Common myeloid progenitor, CD34-positive (primary cell): ENCODE results near the gene FHIT.

Experiments used
- CTCF ChIA-PET: fragments of 350-600 bp; sonication (Branson Sonifier 250); formaldehyde crosslinking; loops from one replicate; lab custom pipeline; 2021; ENCODE audit warnings: antibody characterized with exemption; lab: Charles Lee
- POLR2A ChIA-PET: fragments of 350-600 bp; sonication (Branson Sonifier 250); formaldehyde crosslinking; loops from one replicate; lab custom pipeline; 2021; ENCODE audit warnings: antibody characterized with exemption; lab: Charles Lee
- DNase-seq, 3 donors: peaks; one replicate each; pipeline versions ENCODE4 v3.0.0 to v3.0.0-alpha.2; 2013
- H3K27ac ChIP-seq, 2 experiments: 1 replicate in 1 of 2; 2 replicates in 1 of 2; pipeline ENCODE4 v1.7.0; 2013; ENCODE audit warnings: inconsistent platforms in 2 of 2, low read length in 2 of 2, mild to moderate bottlenecking in 2 of 2, low read depth in 1 of 2, moderate library complexity in 1 of 2; ENCODE audit not compliant: severe bottlenecking in 2 of 2, insufficient read depth in 1 of 2, poor library complexity in 1 of 2
- H3K27me3 ChIP-seq, 5 experiments: replicated peaks in 2 of 5; 1 replicate in 3 of 5; 2 replicates in 2 of 5; pipeline versions ENCODE4 v1.6.1 to v1.7.0; 2013; ENCODE audit warnings: low read length in 4 of 5, mild to moderate bottlenecking in 2 of 5, moderate library complexity in 2 of 5, inconsistent platforms in 1 of 5; ENCODE audit not compliant: insufficient read depth in 5 of 5, control insufficient read depth in 4 of 5
- H3K36me3 ChIP-seq, 4 experiments: 1 replicate in 2 of 4; 2 replicates in 2 of 4; pipeline versions ENCODE4 v1.6.1 to v1.7.0; 2013; ENCODE audit warnings: low read length in 3 of 4, control low read depth in 1 of 4, mild to moderate bottlenecking in 1 of 4; ENCODE audit not compliant: control insufficient read depth in 4 of 4, insufficient read depth in 4 of 4
- H3K4me1 ChIP-seq, 4 experiments: 1 replicate in 3 of 4; 2 replicates in 1 of 4; pipeline versions ENCODE4 v1.6.1 to v1.7.1; 2013; ENCODE audit warnings: low read length in 3 of 4, mild to moderate bottlenecking in 3 of 4, control low read depth in 1 of 4, inconsistent platforms in 1 of 4, moderate library complexity in 1 of 4; ENCODE audit not compliant: control insufficient read depth in 4 of 4, insufficient read depth in 4 of 4; ENCODE audit errors: control extremely low read depth in 1 of 4
- H3K4me3 ChIP-seq, 7 experiments: 1 replicate in 4 of 7; 2 replicates in 3 of 7; pipeline versions ENCODE4 v1.5.1 to v1.7.0; 2013; ENCODE audit warnings: mild to moderate bottlenecking in 7 of 7, low read length in 6 of 7, moderate library complexity in 6 of 7, inconsistent platforms in 2 of 7, low read depth in 2 of 7, control low read depth in 1 of 7; ENCODE audit not compliant: insufficient read depth in 4 of 7, control insufficient read depth in 1 of 7; ENCODE audit errors: extremely low read depth in 1 of 7
- H3K9me3 ChIP-seq, 5 experiments: 1 replicate in 4 of 5; 2 replicates in 1 of 5; pipeline versions ENCODE4 v1.6.1 to v1.7.1; 2013; ENCODE audit warnings: low read length in 4 of 5, mild to moderate bottlenecking in 2 of 5, inconsistent platforms in 1 of 5, low read depth in 1 of 5, moderate library complexity in 1 of 5; ENCODE audit not compliant: control insufficient read depth in 4 of 5, insufficient read depth in 2 of 5; ENCODE audit errors: control extremely low read depth in 1 of 5
- whole genome bisulfite sequencing: methylation state at CpG from one replicate; pipeline ENCODE4 v1.1.5; 2013; ENCODE audit not compliant: insufficient coverage; 5-methylcytosine and 5-hydroxymethylcytosine counted together

FHIT gene

DNA sequence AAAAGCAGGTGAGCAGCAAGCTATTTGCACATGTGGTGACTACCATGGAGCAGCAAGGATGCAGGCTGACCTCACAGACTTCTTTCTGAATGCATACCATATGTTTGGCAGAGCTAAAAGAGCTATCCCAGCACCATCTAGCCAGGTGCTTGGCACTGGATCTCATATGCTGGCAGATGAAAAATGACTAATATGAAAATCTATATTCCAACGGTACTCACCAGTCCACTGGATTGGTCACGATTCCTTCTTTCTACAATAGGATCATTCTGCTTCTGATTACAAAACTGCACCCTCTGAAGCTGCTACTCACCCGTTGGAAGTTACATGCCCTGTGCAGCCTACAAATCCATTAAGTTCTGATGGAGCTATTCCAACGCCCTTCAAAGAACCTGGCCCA, 1487.1 kb downstream of the FHIT start:
- Histone ChIP-seq H3K9me3 (no peaks in the 10 kb centered on the region), H3K4me1 (peaks cover 0 to 2% (median under 1%) of the 10 kb centered on the region in 4 experiments), H3K36me3 (no peaks in the 10 kb centered on the region), H3K27me3 (no peaks in the 10 kb centered on the region), H3K4me3 (no peak overlapping the region), H3K27ac (no peak overlapping the region)
- POLR2A ChIA-PET, result no interaction called here
- DNase-seq, result no peak
- WGBS, result 100% methylated on average over 3 of the region's 4 CpGs
- CTCF ChIA-PET, result interaction anchor here (0.8 to 1.7 kb wide), 2 partner anchors 10 to 29 kb away, joined by 5 read pairs; no protein-coding TSS in a partner anchor

DNA sequence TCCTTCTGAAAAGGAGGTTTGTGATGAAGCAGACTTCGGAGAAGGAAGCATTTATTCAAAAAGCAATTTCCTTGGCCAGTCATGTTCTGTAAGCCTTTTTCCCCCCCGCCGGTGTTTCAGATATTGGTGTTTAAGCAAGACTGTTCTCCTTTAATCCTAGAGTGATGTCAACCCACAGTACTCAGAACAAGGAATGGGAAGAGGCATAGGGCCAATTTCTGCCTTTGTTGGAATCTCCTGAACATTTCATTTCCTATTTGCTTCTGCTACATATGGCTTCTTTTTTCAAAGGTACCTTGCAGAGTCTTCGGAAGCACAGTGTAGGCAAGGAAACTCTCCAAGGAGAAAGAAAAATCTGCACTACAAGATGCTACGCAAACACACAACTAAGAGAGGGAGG, 1488.3 kb downstream of the FHIT start:
- H3K4me1 ChIP-seq, result peaks cover 0 to 3% (median 1%) of the 10 kb centered on the region in 4 experiments
- DNase-seq, result no peak
- H3K27me3 ChIP-seq, result no peaks in the 10 kb centered on the region
- H3K36me3 ChIP-seq, result no peaks in the 10 kb centered on the region
- POLR2A ChIA-PET, result no interaction called here
- no peak overlapping the region for H3K4me3 ChIP-seq
- CTCF ChIA-PET, result no interaction called here
- no peak overlapping the region for H3K27ac ChIP-seq
- WGBS, result 83% methylated on average over 1 of the region's 5 CpGs
- no peaks in the 10 kb centered on the region for H3K9me3 ChIP-seq

DNA sequence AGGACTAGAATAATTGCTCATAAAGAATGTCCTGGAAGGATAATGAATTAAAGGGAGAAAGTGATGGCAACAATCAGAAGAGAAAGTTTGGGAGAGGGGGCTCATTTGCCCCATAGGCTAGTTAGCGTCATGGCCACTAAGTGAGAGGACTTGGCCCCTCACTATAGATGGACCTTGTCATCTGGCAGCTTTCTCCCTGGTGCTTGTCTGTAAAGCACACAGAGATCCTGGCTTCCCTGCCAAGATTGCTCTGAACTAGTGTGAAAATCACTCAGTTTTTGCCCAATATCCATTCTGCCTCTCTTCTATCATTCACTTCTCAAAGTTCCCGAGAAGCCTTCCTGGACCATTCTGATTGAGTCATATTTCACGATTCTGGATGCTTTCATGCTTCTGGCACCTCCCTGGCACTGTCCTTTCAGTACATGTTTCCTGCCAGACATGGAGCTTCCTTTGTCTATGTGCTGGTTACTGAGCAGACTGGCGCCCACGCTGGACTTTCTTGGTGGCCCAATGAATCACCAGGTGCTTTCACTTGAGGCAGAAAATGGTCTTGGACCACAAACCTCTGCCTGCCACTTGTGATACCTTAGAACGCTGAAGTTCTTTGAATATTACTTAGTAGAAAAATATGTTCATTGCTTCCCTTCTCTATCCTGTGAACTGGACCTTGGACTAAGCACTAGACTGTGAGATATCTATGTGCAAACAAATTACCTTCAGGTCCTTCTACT, 1491.8 kb downstream of the FHIT start:
- Histone ChIP-seq H3K4me3 (no peak overlapping the region), H3K9me3 (no peaks in the 10 kb centered on the region), H3K27me3 (no peaks in the 10 kb centered on the region), H3K4me1 (peaks cover under 1 to 10% (median 6%) of the 10 kb centered on the region in 4 experiments), H3K27ac (no peak overlapping the region), H3K36me3 (no peaks in the 10 kb centered on the region)
- 95% methylated on average over 5 of the region's 6 CpGs for WGBS
- ChIA-PET CTCF (interaction anchor here (1.5 kb wide), 1 partner anchor 19 kb away, joined by 3 read pairs; no protein-coding TSS in a partner anchor), POLR2A (interaction anchor here (1.7 kb wide), 1 partner anchor 13 kb away, joined by 4 read pairs; no protein-coding TSS in a partner anchor)
- DNase-seq, result no peak

DNA sequence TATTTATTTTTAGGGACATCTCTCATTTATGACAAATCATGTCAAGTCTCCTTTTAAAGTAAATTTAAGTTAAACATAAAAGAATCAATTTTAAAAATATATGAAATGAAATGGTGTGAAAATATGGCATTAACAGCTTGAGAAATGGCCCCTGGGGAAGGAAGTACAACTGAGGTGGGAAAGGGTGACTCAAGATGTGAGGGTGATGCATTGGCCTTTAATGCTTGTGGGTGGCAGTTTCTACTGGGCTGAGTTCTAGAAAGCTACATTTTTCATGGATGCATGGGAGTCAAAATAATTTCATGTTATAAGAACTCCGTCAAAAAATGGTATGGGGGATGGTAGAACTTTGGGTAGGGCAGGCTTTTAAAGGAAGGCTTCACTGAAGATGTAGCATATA, 1492.6 kb downstream of the FHIT start:
- no peak for DNase-seq
- WGBS, result 100% methylated on average over 1 of the region's 1 CpG
- ChIA-PET CTCF (no interaction called here), POLR2A (interaction anchor here (1.7 kb wide), 1 partner anchor 14 kb away, joined by 4 read pairs; no protein-coding TSS in a partner anchor)
- Histone ChIP-seq H3K9me3 (no peaks in the 10 kb centered on the region), H3K27me3 (no peaks in the 10 kb centered on the region), H3K4me1 (peaks cover 6 to 18% (median 10%) of the 10 kb centered on the region in 4 experiments), H3K36me3 (no peaks in the 10 kb centered on the region), H3K4me3 (no peak overlapping the region), H3K27ac (no peak overlapping the region)

DNA sequence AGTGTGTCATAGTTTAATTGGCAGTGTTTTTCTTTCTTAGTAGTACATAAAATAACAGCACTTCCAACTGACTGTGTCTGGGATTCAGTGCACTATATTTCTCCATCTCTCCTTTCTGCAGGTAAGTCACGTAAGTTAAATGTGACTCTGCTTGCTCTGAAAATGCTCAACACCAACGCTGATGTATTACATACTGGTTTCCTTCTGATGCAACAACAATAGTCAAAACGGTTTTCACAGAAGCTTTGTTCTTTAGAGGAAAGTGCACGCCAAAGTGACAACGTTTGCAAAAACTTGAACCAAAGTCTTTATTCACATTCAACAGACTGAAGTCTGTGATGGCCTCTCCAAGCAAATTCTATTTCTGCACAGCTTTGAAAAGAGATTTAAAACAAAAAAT, 1494.3 kb downstream of the FHIT start:
- no peak for DNase-seq
- ChIA-PET POLR2A (no interaction called here), CTCF (no interaction called here)
- no peak overlapping the region for H3K27ac ChIP-seq
- no peaks in the 10 kb centered on the region for H3K27me3 ChIP-seq
- peaks cover 6 to 19% (median 10%) of the 10 kb centered on the region in 4 experiments for H3K4me1 ChIP-seq
- H3K9me3 ChIP-seq, result no peaks in the 10 kb centered on the region
- 98% methylated on average over 5 of the region's 5 CpGs for WGBS
- H3K4me3 ChIP-seq, result no peak overlapping the region
- H3K36me3 ChIP-seq, result no peaks in the 10 kb centered on the region

DNA sequence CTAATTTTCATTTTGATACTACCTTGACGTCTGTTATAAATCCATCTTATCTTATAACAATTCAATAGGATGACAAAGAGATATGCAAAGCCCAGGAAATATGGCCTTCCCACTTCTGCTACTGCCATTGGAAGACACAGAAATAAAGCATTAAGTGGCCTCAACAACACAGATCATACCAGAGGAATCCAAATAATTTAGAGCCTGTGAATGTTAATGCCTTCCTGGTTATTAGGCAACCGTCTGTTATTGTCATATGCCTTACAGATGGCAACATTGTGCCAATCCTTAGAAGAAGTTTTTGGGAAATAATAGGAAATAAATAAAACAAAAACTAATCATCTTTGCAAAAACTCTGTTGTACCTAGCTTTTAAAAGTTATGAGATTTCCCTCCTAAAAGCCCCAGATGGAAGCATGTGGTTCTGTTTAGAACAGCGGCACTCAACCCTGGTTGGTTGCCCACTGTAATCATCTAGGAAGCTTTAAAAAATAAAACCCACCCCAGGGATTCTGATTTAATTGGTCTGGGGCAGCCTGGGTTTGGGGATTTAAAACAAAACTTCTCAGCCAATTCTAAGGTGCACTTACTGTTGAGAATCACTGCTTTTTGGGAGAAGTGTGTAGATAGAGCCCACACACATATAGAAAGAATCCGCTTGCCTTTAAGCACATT, 1496.7 kb downstream of the FHIT start:
- Histone ChIP-seq H3K27ac (no peak overlapping the region), H3K27me3 (no peaks in the 10 kb centered on the region), H3K9me3 (no peaks in the 10 kb centered on the region), H3K4me3 (peak overlapping the region in 1 of 7 experiments; percentile 18), H3K4me1 (peaks cover 6 to 19% (median 10%) of the 10 kb centered on the region in 4 experiments), H3K36me3 (no peaks in the 10 kb centered on the region)
- CTCF ChIA-PET, result interaction anchor here (0.7 kb wide), 1 partner anchor 10 kb away, joined by 5 read pairs; no protein-coding TSS in a partner anchor
- WGBS, result 100% methylated on average over 1 of the region's 4 CpGs
- no peak for DNase-seq
- POLR2A ChIA-PET, result no interaction called here
